MM.1S (cell line): ENCODE results near the gene CCDC178.

ENCODE experiments used
- CTCF ChIP-seq: fragments of 300-600 bp; sonication (generic); IDR thresholded peaks from 2 replicates; pipeline ENCODE4 v1.5.1; 2016; ENCODE audit warnings: antibody characterized with exemption, low read length, mixed read lengths
- EZH2 ChIP-seq: fragments of 300-600 bp; sonication (generic); optimal IDR thresholded peaks from 2 replicates; pipeline ENCODE3; 2017; ENCODE audit warnings: low read depth, mild to moderate bottlenecking, antibody characterized with exemption, low read length, mixed read lengths
- EZH2phosphoT487 ChIP-seq: fragments of 300-600 bp; sonication (generic); IDR thresholded peaks from 2 replicates; pipeline ENCODE4 v1.6.1; 2018; ENCODE audit warnings: antibody characterized with exemption, low read length

- TF ChIP-seq EZH2phosphoT487 (no peak), CTCF (no peak), EZH2 (no peak)
Measured at GRCh38 chr18:33205777-33206176, 234.7 kb downstream of the CCDC178 start.
